ENCODE data around the gene PCNA. TPM values are rescaled to one million over a fixed set of nuclear protein-coding genes. Genes with fewer than 3 reads are reported as not detected.

PCNA gene
- polyA plus RNA-seq, 4 donors: 57.6 to 144 (median 85.9) TPM

Other genes with a start within 250 kb of the PCNA start
- gene SLC23A2, start 118.4 kb downstream of the PCNA start, polyA plus RNA-seq: 1 to 10 TPM; 1.4 to 8.2 (median 4.3) TPM
- 100 to 1,000 TPM in 1 of 4 donors, 10 to 100 TPM in 3; 82.3 to 119 (median 84.2) TPM for gene TMEM230, start 6.9 kb downstream of the PCNA start, polyA plus RNA-seq
- gene CDS2, start 7.0 kb upstream of the PCNA start, polyA plus RNA-seq: 10 to 100 TPM in 2 of 4 donors, 1 to 10 TPM in 2; 2.9 to 17.3 (median 9.1) TPM
- not detected for gene PROKR2, start 197.0 kb upstream of the PCNA start, polyA plus RNA-seq